Karpas-422 (cell line): Measurements from ENCODE around the gene SHOX. TPM values are rescaled to one million over a fixed set of nuclear protein-coding genes. Genes with fewer than 3 reads are reported as not detected.
"Not testable (repeated sequence)": the region's sequence is repeated elsewhere in the genome, so short reads cannot be mapped to it uniquely, and the experiment has no call there.

Experiments used
- DNase-seq: peaks from one replicate; pipeline ENCODE4 v3.0.0-alpha.2; 2015
- H2AFZ ChIP-seq: fragments of 200-600 bp; sonication (generic); 2 replicates; pipeline ENCODE4 v1.6.1; 2014; ENCODE audit warnings: antibody characterized with exemption, low read length, mixed read lengths
- H3K27ac ChIP-seq: fragments of 200-600 bp; sonication (generic); 2 replicates; pipeline ENCODE4 v1.5.1; 2014; ENCODE audit warnings: mild to moderate bottlenecking, low read length, moderate library complexity
- H3K27me3 ChIP-seq: fragments of 200-600 bp; sonication (generic); 2 replicates; pipeline ENCODE4 v1.6.1; 2014; ENCODE audit warnings: low read length, mixed read lengths
- H3K36me3 ChIP-seq: fragments of 200-600 bp; sonication (generic); 2 replicates; pipeline ENCODE4 v1.6.1; 2014; ENCODE audit warnings: low read length, mixed read lengths; ENCODE audit not compliant: insufficient read depth
- H3K4me1 ChIP-seq: fragments of 200-600 bp; sonication (generic); 2 replicates; pipeline ENCODE4 v1.6.1; 2014; ENCODE audit warnings: mild to moderate bottlenecking, low read length, mixed read lengths
- H3K4me2 ChIP-seq: fragments of 200-600 bp; sonication (generic); 2 replicates; pipeline ENCODE4 v1.6.1; 2014; ENCODE audit warnings: low read length, low read depth, mild to moderate bottlenecking; ENCODE audit not compliant: poor library complexity, severe bottlenecking
- H3K4me3 ChIP-seq: fragments of 200-600 bp; sonication (generic); 2 replicates; pipeline ENCODE4 v1.5.1; 2014; ENCODE audit warnings: mild to moderate bottlenecking, antibody characterized with exemption, low read length, mixed read lengths
- H3K79me2 ChIP-seq: fragments of 200-600 bp; sonication (generic); 2 replicates; pipeline ENCODE4 v1.6.1; 2014; ENCODE audit warnings: mild to moderate bottlenecking, low read length, mixed read lengths
- H3K9ac ChIP-seq: fragments of 200-600 bp; sonication (generic); 2 replicates; pipeline ENCODE4 v1.6.0; 2014; ENCODE audit warnings: low read length
- H3K9me2 ChIP-seq: fragments of 200-600 bp; sonication (generic), shearing (Covaris generic); replicated peaks from 2 replicates; pipeline ENCODE4 v1.6.0; 2014; ENCODE audit warnings: mild to moderate bottlenecking, low read length, moderate library complexity; ENCODE audit not compliant: insufficient read depth
- H3K9me3 ChIP-seq: fragments of 300-700, 200-600 bp; sonication (generic); 2 replicates; pipeline ENCODE4 v1.6.1; 2014; ENCODE audit warnings: low read length, mixed read lengths
- H4K20me1 ChIP-seq: fragments of 200-600 bp; sonication (generic); 2 replicates; pipeline ENCODE4 v1.6.1; 2014; ENCODE audit warnings: mild to moderate bottlenecking, antibody characterized with exemption, low read length, low read depth; ENCODE audit not compliant: insufficient read depth
- total RNA-seq: library from RNA; depleted of rRNA; stranded (reverse); fragments of >200 nt; shearing (Covaris generic); gene quantifications from 2 replicates; pipeline ENCODE4 v1.2.3, GENCODE V29; 2014; ENCODE audit warnings: low replicate concordance

SHOX gene
- total RNA-seq, 1 experiment from 2014 or later: not detected

- Histone ChIP-seq H3K79me2 (no peaks in the 10 kb centered on the region), H4K20me1 (no peaks in the 10 kb centered on the region), H3K9me3 (no peaks in the 10 kb centered on the region), H2AFZ (no peak overlapping the region), H3K4me3 (no peak overlapping the region), H3K9me2 (no peaks in the 10 kb centered on the region), H3K4me2 (no peak overlapping the region), H3K4me1 (no peaks in the 10 kb centered on the region), H3K27ac (no peak overlapping the region), H3K27me3 (no peaks in the 10 kb centered on the region), H3K9ac (no peak overlapping the region), H3K36me3 (no peaks in the 10 kb centered on the region)
- DNase-seq: no peak
Measured at GRCh38 chrX:644304-645281, 14.0 kb downstream of the SHOX start.

GRCh38 chrX:646228-646495 lies 15.6 kb downstream of the SHOX start:
- Histone ChIP-seq H3K9me2 (no peaks in the 10 kb centered on the region), H3K9ac (no peak overlapping the region), H3K9me3 (no peaks in the 10 kb centered on the region), H3K4me1 (no peaks in the 10 kb centered on the region), H3K4me3 (no peak overlapping the region), H3K27me3 (no peaks in the 10 kb centered on the region), H4K20me1 (no peaks in the 10 kb centered on the region), H2AFZ (no peak overlapping the region), H3K27ac (no peak overlapping the region), H3K79me2 (no peaks in the 10 kb centered on the region), H3K4me2 (no peak overlapping the region), H3K36me3 (no peaks in the 10 kb centered on the region)
- no peak for DNase-seq

- Histone ChIP-seq H3K4me3 (no peak overlapping the region), H3K4me2 (no peak overlapping the region), H3K27me3 (no peaks in the 10 kb centered on the region), H2AFZ (no peak overlapping the region), H3K9me2 (no peaks in the 10 kb centered on the region), H3K9ac (no peak overlapping the region), H3K36me3 (no peaks in the 10 kb centered on the region), H3K4me1 (no peaks in the 10 kb centered on the region), H3K27ac (no peak overlapping the region), H3K9me3 (no peaks in the 10 kb centered on the region), H3K79me2 (no peaks in the 10 kb centered on the region), H4K20me1 (no peaks in the 10 kb centered on the region)
- no peak for DNase-seq
Measured at GRCh38 chrX:646796-647195, 16.2 kb downstream of the SHOX start.

- Histone ChIP-seq H3K36me3 (no peaks in the 10 kb centered on the region), H3K27me3 (no peaks in the 10 kb centered on the region), H3K4me3 (no peak overlapping the region), H3K27ac (no peak overlapping the region), H3K4me1 (no peaks in the 10 kb centered on the region), H3K4me2 (no peak overlapping the region), H3K9me2 (no peaks in the 10 kb centered on the region), H3K9ac (no peak overlapping the region), H2AFZ (no peak overlapping the region), H3K79me2 (no peaks in the 10 kb centered on the region), H3K9me3 (no peaks in the 10 kb centered on the region), H4K20me1 (no peaks in the 10 kb centered on the region)
- DNase-seq: no peak
Measured at GRCh38 chrX:649166-649565, 18.6 kb downstream of the SHOX start.

- Histone ChIP-seq H3K4me1 (no peaks in the 10 kb centered on the region), H3K9me2 (no peaks in the 10 kb centered on the region), H3K9ac (no peak overlapping the region), H3K36me3 (no peaks in the 10 kb centered on the region), H4K20me1 (no peaks in the 10 kb centered on the region), H3K9me3 (no peaks in the 10 kb centered on the region), H3K27me3 (no peaks in the 10 kb centered on the region), H3K4me2 (no peak overlapping the region), H3K4me3 (no peak overlapping the region), H3K79me2 (no peaks in the 10 kb centered on the region), H3K27ac (no peak overlapping the region), H2AFZ (no peak overlapping the region)
- no peak for DNase-seq
Measured at GRCh38 chrX:650324-650723, 19.7 kb downstream of the SHOX start.

GRCh38 chrX:650811-651210 lies 20.2 kb downstream of the SHOX start:
- no peak overlapping the region for H3K27ac ChIP-seq
- no peaks in the 10 kb centered on the region for H4K20me1 ChIP-seq
- H3K4me3 ChIP-seq: no peak overlapping the region

GRCh38 chrX:651922-652321 lies 21.3 kb downstream of the SHOX start:
- H3K9me2 ChIP-seq, H3K27ac ChIP-seq, H4K20me1 ChIP-seq, H3K27me3 ChIP-seq, H3K4me3 ChIP-seq, DNase-seq, H3K9ac ChIP-seq, H3K4me1 ChIP-seq, H3K9me3 ChIP-seq, H2AFZ ChIP-seq, H3K4me2 ChIP-seq, H3K36me3 ChIP-seq, H3K79me2 ChIP-seq: not testable (repeated sequence)

More at GRCh38 chrX:650811-651210, 20.2 kb downstream of the SHOX start:
- no peak overlapping the region for H2AFZ ChIP-seq
- no peaks in the 10 kb centered on the region for H3K9me3 ChIP-seq
- no peaks in the 10 kb centered on the region for H3K79me2 ChIP-seq
- no peaks in the 10 kb centered on the region for H3K4me1 ChIP-seq
- no peaks in the 10 kb centered on the region for H3K36me3 ChIP-seq
- no peak overlapping the region for H3K9ac ChIP-seq
- DNase-seq: no peak
- H3K27me3 ChIP-seq: no peaks in the 10 kb centered on the region
- no peaks in the 10 kb centered on the region for H3K9me2 ChIP-seq
- H3K4me2 ChIP-seq: no peak overlapping the region

- H3K4me1 ChIP-seq: peaks cover 4% of the 10 kb centered on the region
- no peak overlapping the region for H3K4me3 ChIP-seq
- no peaks in the 10 kb centered on the region for H3K9me3 ChIP-seq
- no peaks in the 10 kb centered on the region for H3K27me3 ChIP-seq
- H3K9ac ChIP-seq: no peak overlapping the region
- H4K20me1 ChIP-seq: no peaks in the 10 kb centered on the region
- no peak overlapping the region for H3K27ac ChIP-seq
- H3K9me2 ChIP-seq: no peaks in the 10 kb centered on the region
- H3K4me2 ChIP-seq: no peak overlapping the region
- H2AFZ ChIP-seq: no peak overlapping the region
- no peaks in the 10 kb centered on the region for H3K36me3 ChIP-seq
- H3K79me2 ChIP-seq: no peaks in the 10 kb centered on the region
- no peak for DNase-seq
Measured at GRCh38 chrX:652341-652741, 21.8 kb downstream of the SHOX start.
